GM18498 (cell line): ENCODE results near the gene IFIT5.
"Not testable (repeated sequence)": the region's sequence is repeated elsewhere in the genome, so short reads cannot be mapped to it uniquely, and the experiment has no call there.

Experiments
- ATAC-seq: cut with Tn5 transposase; IDR thresholded peaks from one replicate; pipeline ENCODE4 v1.9.1; 2021; ENCODE audit warnings: mild to moderate bottlenecking, moderate library complexity; ENCODE audit not compliant: unreplicated experiment

Gene IFIT5

GRCh38 chr10:89427629-89428028, 13.3 kb downstream of the IFIT5 start:
- no peak for ATAC-seq

GRCh38 chr10:89428877-89429276, 14.5 kb downstream of the IFIT5 start:
- ATAC-seq: no peak

GRCh38 chr10:89431977-89432376, 17.6 kb downstream of the IFIT5 start:
- no peak for ATAC-seq

- ATAC-seq: no peak
These were observed 24.2 kb downstream of the IFIT5 start for GRCh38 chr10:89438525-89438924.

GRCh38 chr10:89440226-89441009, 26.1 kb downstream of the IFIT5 start:
- no peak for ATAC-seq

GRCh38 chr10:89442289-89442688, 27.9 kb downstream of the IFIT5 start:
- ATAC-seq: no peak

GRCh38 chr10:89444819-89445218, 30.5 kb downstream of the IFIT5 start:
- not testable (repeated sequence) for ATAC-seq

- no peak for ATAC-seq
These were observed 36.5 kb downstream of the IFIT5 start for GRCh38 chr10:89450901-89451300.

- no peak for ATAC-seq
These were observed 37.8 kb downstream of the IFIT5 start for GRCh38 chr10:89452193-89452592.

GRCh38 chr10:89454561-89455347, 40.4 kb downstream of the IFIT5 start:
- ATAC-seq: no peak

DNA sequence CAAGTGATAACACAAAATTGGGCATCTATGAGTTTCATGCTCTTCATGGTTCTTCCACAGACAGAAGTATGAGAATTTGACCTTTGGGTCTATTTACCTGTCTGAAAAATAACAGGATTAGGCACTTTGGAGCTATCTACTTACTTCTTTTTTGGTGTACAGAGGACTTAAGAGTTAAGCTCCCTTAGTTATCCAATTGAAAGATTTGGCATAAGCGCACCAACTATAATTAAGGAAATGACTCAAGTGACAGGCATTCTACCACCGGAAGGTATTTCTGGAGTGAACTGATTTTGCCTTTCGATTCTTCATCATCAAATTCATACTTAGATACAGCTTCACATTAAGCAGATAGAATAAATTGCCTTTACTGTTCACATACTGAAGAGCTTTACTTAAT, 43.9 kb downstream of the IFIT5 start:
- no peak for ATAC-seq

DNA sequence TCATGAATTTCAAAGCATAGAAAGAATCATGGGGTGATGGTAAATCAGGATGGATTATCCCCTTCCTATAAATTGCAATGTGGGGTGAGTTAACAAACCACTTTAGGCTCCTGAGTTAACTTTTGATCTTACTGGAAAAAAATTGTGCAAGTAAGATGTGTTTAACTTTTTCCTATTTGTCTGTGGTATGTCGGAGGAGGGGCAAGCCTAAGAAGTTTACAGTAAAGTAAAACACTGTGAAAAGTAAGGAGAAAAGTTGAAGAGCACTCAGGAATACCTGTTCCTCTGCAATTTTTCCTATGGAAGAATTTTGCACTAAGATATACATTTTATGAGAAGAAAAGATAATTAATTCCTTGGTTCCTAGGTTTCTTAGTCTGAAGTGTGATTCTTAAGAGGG, 44.4 kb downstream of the IFIT5 start:
- ATAC-seq: no peak

- no peak for ATAC-seq
These were observed 49.6 kb downstream of the IFIT5 start for GRCh38 chr10:89463846-89464537.

DNA sequence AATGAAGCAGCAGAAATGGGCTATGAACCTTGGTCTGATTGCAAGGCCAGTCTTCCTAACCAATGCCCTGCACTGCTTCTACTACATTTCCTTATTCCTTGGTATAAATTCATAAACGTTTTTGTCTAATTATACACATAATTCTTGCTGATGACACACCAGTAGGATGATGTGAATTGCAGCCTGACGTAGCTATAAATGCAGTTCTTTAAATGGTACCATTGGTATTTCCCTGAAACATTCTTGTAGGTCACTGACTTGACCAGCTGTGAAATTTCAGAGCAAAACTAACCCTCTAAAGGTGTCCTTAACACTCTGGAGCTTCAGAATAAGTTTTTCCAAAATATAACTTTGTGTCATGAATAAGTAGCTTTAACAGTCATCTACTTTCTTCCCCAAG, 50.8 kb downstream of the IFIT5 start:
- ATAC-seq: no peak

DNA sequence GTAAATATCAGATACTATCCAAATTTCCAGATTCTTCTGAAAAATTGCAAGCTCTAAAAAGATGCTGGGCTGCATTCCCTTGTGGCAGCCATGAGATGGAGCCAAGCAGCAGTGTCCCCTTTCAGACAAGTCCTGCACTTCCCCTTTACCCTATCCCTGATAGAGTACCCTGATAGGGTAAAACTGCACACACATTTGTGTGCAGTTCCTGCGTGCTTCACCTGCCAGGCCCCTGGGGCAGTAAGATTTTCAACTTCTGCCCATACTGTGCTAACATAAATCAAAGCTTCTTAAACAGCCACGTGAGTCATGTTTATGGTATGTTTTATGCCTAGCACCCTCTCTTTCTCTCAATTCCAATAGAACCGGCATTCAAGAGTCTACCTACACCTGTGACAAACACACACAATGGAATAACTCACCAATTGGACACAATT, 52.2 kb downstream of the IFIT5 start:
- ATAC-seq: no peak

DNA sequence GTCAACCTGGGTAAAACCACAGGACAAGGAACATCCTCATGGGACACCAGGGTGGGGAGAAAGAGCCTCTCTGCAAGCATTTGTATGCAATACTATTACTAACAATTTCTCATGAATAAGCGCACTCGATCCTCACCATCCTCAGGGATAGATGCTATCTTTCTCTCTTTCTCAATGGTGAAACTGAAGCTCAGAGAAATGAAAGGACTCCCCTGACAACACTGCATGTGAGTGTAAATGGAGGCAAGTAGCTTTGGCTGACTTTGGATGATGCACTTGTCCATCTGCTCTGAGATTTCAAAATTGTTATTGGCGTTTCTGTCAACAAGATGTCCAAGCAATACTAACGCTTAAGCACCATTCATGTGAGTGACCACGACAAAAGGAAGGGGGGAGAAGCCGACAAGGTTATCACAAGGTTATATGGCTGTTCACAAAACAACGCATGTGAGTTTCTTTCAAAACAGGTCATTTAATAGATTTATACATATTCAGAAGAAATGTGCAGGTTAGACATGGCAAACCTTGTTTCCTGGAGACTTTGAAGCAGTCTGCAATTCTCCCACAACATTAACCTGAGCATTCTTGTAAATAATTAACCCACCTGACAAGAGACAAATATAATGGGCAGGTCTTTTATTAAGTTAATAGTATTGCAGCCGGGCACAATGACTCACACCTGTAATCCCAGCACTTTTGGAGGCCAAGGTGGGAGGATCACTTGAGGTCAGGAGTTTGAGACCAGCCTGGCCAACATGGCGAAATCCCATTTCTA, 54.0 kb downstream of the IFIT5 start:
- no peak for ATAC-seq

- ATAC-seq: no peak
These were observed 55.1 kb downstream of the IFIT5 start for GRCh38 chr10:89469517-89469916.
